ENCODE measurements around the gene MRPL24. TPM values are rescaled to one million over a fixed set of nuclear protein-coding genes. Genes with fewer than 3 reads are reported as not detected.
A peak's percentile ranks its signal among the peaks of the same experiment; 100 is the strongest.

The MRPL24 gene
- total and polyA plus RNA-seq, 9 of the 15 experiments (the other 6 are each of a cell fraction or from before 2014, with no cell fraction given): 74.3 to 267 (median 113) TPM

GRCh38 chr1:156692925-156693847 is 47.7 kb downstream of the MRPL24 start (continued):
- no peak for TF ChIP-seq KLF16 (IDR thresholded peaks at IDR 0.05)
- TF ChIP-seq, protein P1, sequence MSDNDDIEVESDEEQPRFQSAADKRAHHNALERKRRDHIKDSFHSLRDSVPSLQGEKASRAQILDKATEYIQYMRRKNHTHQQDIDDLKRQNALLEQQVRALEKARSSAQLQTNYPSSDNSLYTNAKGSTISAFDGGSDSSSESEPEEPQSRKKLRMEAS (CRISPR knock-in tag; IDR thresholded peaks at IDR 0.05): no peak
- TF ChIP-seq RERE (CRISPR knock-in tag; IDR thresholded peaks at IDR 0.05; ENCODE audit: borderline replicate concordance): no peak
- TF ChIP-seq ERF (CRISPR knock-in tag; IDR thresholded peaks at IDR 0.05): no peak
- TF ChIP-seq RBM15 (IDR thresholded peaks at IDR 0.05; ENCODE audit: insufficient read depth, low read length): no peak
- no peak for TF ChIP-seq TAF15 (IDR thresholded peaks at IDR 0.05; ENCODE audit: low read depth, low read length)
- no peak for TF ChIP-seq THRAP3 (IDR thresholded peaks at IDR 0.05; ENCODE audit: borderline replicate concordance)
- TF ChIP-seq, protein P2, sequence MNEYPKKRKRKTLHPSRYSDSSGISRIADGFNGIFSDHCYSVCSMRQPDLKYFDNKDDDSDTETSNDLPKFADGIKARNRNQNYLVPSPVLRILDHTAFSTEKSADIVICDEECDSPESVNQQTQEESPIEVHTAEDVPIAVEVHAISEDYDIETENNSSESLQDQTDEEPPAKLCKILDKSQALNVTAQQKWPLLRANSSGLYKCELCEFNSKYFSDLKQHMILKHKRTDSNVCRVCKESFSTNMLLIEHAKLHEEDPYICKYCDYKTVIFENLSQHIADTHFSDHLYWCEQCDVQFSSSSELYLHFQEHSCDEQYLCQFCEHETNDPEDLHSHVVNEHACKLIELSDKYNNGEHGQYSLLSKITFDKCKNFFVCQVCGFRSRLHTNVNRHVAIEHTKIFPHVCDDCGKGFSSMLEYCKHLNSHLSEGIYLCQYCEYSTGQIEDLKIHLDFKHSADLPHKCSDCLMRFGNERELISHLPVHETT (CRISPR knock-in tag; conservative IDR thresholded peaks at IDR 0.05 in 1 of 2, IDR thresholded peaks at IDR 0.05 in 1 of 2): no peak
- no peak for TF ChIP-seq ZNF143 (CRISPR knock-in tag; IDR thresholded peaks at IDR 0.05)
- TF ChIP-seq POLR3G (IDR thresholded peaks at IDR 0.05; ENCODE audit: extremely low read depth, insufficient read length, insufficient replicate concordance): no peak
- no peak for TF ChIP-seq FOXA1 (IDR thresholded peaks at IDR 0.05; ENCODE audit: borderline replicate concordance)
- TF ChIP-seq POLR2AphosphoS5 (IDR thresholded peaks at IDR 0.05; ENCODE audit: control insufficient read depth, insufficient read depth, low read depth, low read length): no peak
- TF ChIP-seq ZNF174 (CRISPR knock-in tag; IDR thresholded peaks at IDR 0.05): no peak
- TF ChIP-seq, protein P3, sequence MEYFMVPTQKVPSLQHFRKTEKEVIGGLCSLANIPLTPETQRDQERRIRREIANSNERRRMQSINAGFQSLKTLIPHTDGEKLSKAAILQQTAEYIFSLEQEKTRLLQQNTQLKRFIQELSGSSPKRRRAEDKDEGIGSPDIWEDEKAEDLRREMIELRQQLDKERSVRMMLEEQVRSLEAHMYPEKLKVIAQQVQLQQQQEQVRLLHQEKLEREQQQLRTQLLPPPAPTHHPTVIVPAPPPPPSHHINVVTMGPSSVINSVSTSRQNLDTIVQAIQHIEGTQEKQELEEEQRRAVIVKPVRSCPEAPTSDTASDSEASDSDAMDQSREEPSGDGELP (CRISPR knock-in tag; IDR thresholded peaks at IDR 0.05; ENCODE audit: borderline replicate concordance): 0 out of 2 replicates have a peak, but pooled peaks have one; percentile 25
- TF ChIP-seq BCL6 (CRISPR knock-in tag; IDR thresholded peaks at IDR 0.05): no peak
